Thoracic aorta (tissue), 2 donors: ENCODE data around the gene SLC22A17. TPM values are rescaled to one million over a fixed set of nuclear protein-coding genes. Genes with fewer than 3 reads are reported as not detected.

Experiments used
- ATAC-seq: fragments of 150-250 bp; one replicate; pipeline ENCODE4 v1.8.0; 2017; ENCODE audit warnings: low read depth; ENCODE audit not compliant: insufficient number of reproducible peaks, low FRiP score
- DNase-seq: peaks from one replicate; pipeline ENCODE4 v3.0.0-alpha.2; 2020; ENCODE audit warnings: low spot score
- H3K27ac ChIP-seq, 2 donors: fragments of 200-600 bp; sonication (generic); 1 replicate in 1 of 2; 2 replicates in 1 of 2; pipeline ENCODE4 v1.5.1; 2016; ENCODE audit warnings: mild to moderate bottlenecking in 2 of 2, moderate library complexity in 2 of 2
- H3K27me3 ChIP-seq: fragments of 200-600 bp; sonication (generic); replicated peaks from 2 replicates; pipeline ENCODE4 v1.6.0; 2016; ENCODE audit warnings: mild to moderate bottlenecking; ENCODE audit not compliant: insufficient read depth
- H3K36me3 ChIP-seq: fragments of 200-600 bp; sonication (generic); one replicate; pipeline ENCODE4 v1.5.1; 2016
- H3K4me1 ChIP-seq, 2 donors: fragments of 200-600 bp; sonication (generic); 1 replicate in 1 of 2; 2 replicates in 1 of 2; pipeline versions ENCODE4 v1.5.1 to v1.6.0; 2016; ENCODE audit warnings: low read depth in 2 of 2, mild to moderate bottlenecking in 1 of 2; ENCODE audit not compliant: control insufficient read depth in 1 of 2
- H3K4me3 ChIP-seq: fragments of 200-600 bp; sonication (generic); 2 replicates; pipeline ENCODE4 v1.5.1; 2016; ENCODE audit warnings: mild to moderate bottlenecking
- H3K9me3 ChIP-seq: fragments of 200-600 bp; sonication (generic); 2 replicates; pipeline ENCODE4 v1.5.1; 2016
- total RNA-seq, 2 donors: library from RNA; depleted of rRNA; stranded (reverse); fragments of >200 nt; gene quantifications; one replicate each; pipeline versions ENCODE4 v1.1.0 to v1.2.3, GENCODE V29; 2016
- TF ChIP-seq, protein P1 (sequence below): fragments of 200-600 bp; sonication (generic); IDR thresholded peaks from one replicate; pipeline ENCODE4 v1.5.1; 2019; ENCODE audit warnings: antibody characterized with exemption

Gene SLC22A17
- total RNA-seq, 2 donors from 2014 or later, result 55.1 to 72.3 TPM

GRCh38 chr14:23385244-23385641, 32.6 kb upstream of the SLC22A17 start:
- H3K4me3 ChIP-seq, result no peak overlapping the region
- H3K36me3 ChIP-seq, result no peaks in the 10 kb centered on the region
- TF ChIP-seq, protein P1, sequence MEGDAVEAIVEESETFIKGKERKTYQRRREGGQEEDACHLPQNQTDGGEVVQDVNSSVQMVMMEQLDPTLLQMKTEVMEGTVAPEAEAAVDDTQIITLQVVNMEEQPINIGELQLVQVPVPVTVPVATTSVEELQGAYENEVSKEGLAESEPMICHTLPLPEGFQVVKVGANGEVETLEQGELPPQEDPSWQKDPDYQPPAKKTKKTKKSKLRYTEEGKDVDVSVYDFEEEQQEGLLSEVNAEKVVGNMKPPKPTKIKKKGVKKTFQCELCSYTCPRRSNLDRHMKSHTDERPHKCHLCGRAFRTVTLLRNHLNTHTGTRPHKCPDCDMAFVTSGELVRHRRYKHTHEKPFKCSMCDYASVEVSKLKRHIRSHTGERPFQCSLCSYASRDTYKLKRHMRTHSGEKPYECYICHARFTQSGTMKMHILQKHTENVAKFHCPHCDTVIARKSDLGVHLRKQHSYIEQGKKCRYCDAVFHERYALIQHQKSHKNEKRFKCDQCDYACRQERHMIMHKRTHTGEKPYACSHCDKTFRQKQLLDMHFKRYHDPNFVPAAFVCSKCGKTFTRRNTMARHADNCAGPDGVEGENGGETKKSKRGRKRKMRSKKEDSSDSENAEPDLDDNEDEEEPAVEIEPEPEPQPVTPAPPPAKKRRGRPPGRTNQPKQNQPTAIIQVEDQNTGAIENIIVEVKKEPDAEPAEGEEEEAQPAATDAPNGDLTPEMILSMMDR, result no peak

GRCh38 chr14:23384364-23385080, 31.8 kb upstream of the SLC22A17 start:
- no peaks in the 10 kb centered on the region for H3K36me3 ChIP-seq
- H3K4me3 ChIP-seq, result no peak overlapping the region
- TF ChIP-seq, protein P1, result no peak
- no peaks in the 10 kb centered on the region for H3K27me3 ChIP-seq
- H3K27ac ChIP-seq, result no peak overlapping the region
- H3K4me1 ChIP-seq, result no peaks in the 10 kb centered on the region
- ATAC-seq (no peak), DNase-seq (no peak)
- no peaks in the 10 kb centered on the region for H3K9me3 ChIP-seq

More at GRCh38 chr14:23385244-23385641, 32.6 kb upstream of the SLC22A17 start:
- Histone ChIP-seq H3K27me3 (no peaks in the 10 kb centered on the region), H3K27ac (no peak overlapping the region), H3K9me3 (no peaks in the 10 kb centered on the region), H3K4me1 (no peaks in the 10 kb centered on the region)
- no peak for ATAC-seq
- no peak for DNase-seq

- Histone ChIP-seq H3K27me3 (no peaks in the 10 kb centered on the region), H3K9me3 (no peaks in the 10 kb centered on the region), H3K4me1 (no peaks in the 10 kb centered on the region), H3K36me3 (no peaks in the 10 kb centered on the region), H3K4me3 (no peak overlapping the region), H3K27ac (no peak overlapping the region)
- TF ChIP-seq, protein P1, result no peak
- DNase-seq (no peak), ATAC-seq (no peak)
Observed at GRCh38 chr14:23382731-23383440, 30.2 kb upstream of the SLC22A17 start.

- no peaks in the 10 kb centered on the region for H3K36me3 ChIP-seq
Observed at GRCh38 chr14:23382276-23382675, 29.6 kb upstream of the SLC22A17 start.

DNA sequence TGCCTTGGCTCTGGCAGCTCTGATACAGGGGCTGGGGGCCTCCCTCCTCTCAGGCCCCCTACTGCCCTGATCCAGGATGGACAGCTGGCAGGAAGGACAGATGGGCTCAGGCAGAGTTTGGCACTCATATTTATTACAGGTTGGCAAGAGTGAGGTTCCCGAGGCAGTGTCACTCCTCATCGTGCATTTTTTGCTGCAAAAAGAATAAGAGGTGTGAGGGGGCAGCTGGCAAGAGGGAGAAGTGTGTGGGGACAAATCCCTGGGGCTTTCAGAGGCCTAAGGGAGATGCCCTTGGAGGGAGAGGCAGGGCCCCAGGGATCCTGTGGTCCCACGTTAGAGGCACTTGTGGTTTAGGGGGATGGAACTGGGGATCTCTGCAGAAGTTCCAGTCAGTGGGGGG, 29.2 kb upstream of the SLC22A17 start:
- no peak overlapping the region for H3K4me3 ChIP-seq
- no peaks in the 10 kb centered on the region for H3K36me3 ChIP-seq
- TF ChIP-seq, protein P1, result no peak
- H3K27me3 ChIP-seq, result no peaks in the 10 kb centered on the region
- H3K27ac ChIP-seq, result no peak overlapping the region
- ATAC-seq, result no peak
- DNase-seq, result no peak
- no peaks in the 10 kb centered on the region for H3K9me3 ChIP-seq
- H3K4me1 ChIP-seq, result no peaks in the 10 kb centered on the region

More at GRCh38 chr14:23382276-23382675, 29.6 kb upstream of the SLC22A17 start:
- no peaks in the 10 kb centered on the region for H3K4me1 ChIP-seq
- no peaks in the 10 kb centered on the region for H3K9me3 ChIP-seq
- ATAC-seq, result no peak
- no peaks in the 10 kb centered on the region for H3K27me3 ChIP-seq
- H3K27ac ChIP-seq, result no peak overlapping the region
- no peak for DNase-seq
- H3K4me3 ChIP-seq, result no peak overlapping the region
- TF ChIP-seq, protein P1, result no peak
